Neural progenitor cell (in vitro differentiated cells): ENCODE results near the gene RRAS. TPM values are rescaled to one million over a fixed set of nuclear protein-coding genes. Genes with fewer than 3 reads are reported as not detected.

ENCODE experiments used
- DNase-seq: peaks from one replicate; pipeline ENCODE4 v3.0.0-alpha.2; 2016; ENCODE audit warnings: low spot score
- H2AFZ ChIP-seq: fragments of 200-600 bp; sonication (generic); replicated peaks from 2 replicates; pipeline ENCODE4 v1.6.1; 2016; ENCODE audit warnings: antibody characterized with exemption
- H3F3A ChIP-seq: fragments of 200-600 bp; sonication (generic); 2 replicates; pipeline ENCODE4 v1.6.1; 2016; ENCODE audit warnings: antibody characterized with exemption, low read depth
- H3K27ac ChIP-seq: fragments of 200-600 bp; sonication (generic); 2 replicates; pipeline ENCODE4 v1.5.1; 2016; ENCODE audit warnings: mild to moderate bottlenecking
- H3K27me3 ChIP-seq: fragments of 200-600 bp; sonication (generic); 2 replicates; pipeline ENCODE4 v1.6.1; 2016; ENCODE audit warnings: mild to moderate bottlenecking, moderate library complexity
- H3K36me3 ChIP-seq: fragments of 200-600 bp; sonication (generic); 2 replicates; pipeline ENCODE4 v1.5.1; 2016
- H3K4me1 ChIP-seq: fragments of 200-600 bp; sonication (generic); 2 replicates; pipeline ENCODE4 v1.6.1; 2016; ENCODE audit warnings: mixed run types
- H3K4me2 ChIP-seq: fragments of 200-600 bp; sonication (generic); 2 replicates; pipeline ENCODE4 v1.6.1; 2016
- H3K4me3 ChIP-seq: fragments of 200-600 bp; sonication (generic); 2 replicates; pipeline ENCODE4 v1.5.1; 2016
- H3K79me2 ChIP-seq: fragments of 200-600 bp; sonication (generic); 2 replicates; pipeline ENCODE4 v1.6.1; 2016; ENCODE audit warnings: low read depth
- H3K9ac ChIP-seq: fragments of 200-600 bp; sonication (generic); 2 replicates; pipeline ENCODE4 v1.6.1; 2016
- H3K9me3 ChIP-seq: fragments of 200-600 bp; sonication (generic); 2 replicates; pipeline ENCODE4 v1.5.1; 2016; ENCODE audit warnings: low read depth
- H4K20me1 ChIP-seq: fragments of 200-600 bp; sonication (generic); 2 replicates; pipeline ENCODE4 v1.6.1; 2016; ENCODE audit warnings: low read depth
- H3K27ac Mint-ChIP-seq: 3 replicates; pipeline ENCODE4 v1.8.0; 2021; ENCODE audit warnings: mixed read lengths
- H3K27me3 Mint-ChIP-seq: 2 replicates; pipeline ENCODE4 v1.8.0; 2022; ENCODE audit warnings: low read depth, mild to moderate bottlenecking, inconsistent platforms, moderate library complexity, mixed read lengths; ENCODE audit not compliant: insufficient read depth
- H3K36me3 Mint-ChIP-seq: 3 replicates; pipeline ENCODE4 v1.8.0; 2021; ENCODE audit warnings: mixed read lengths
- H3K4me1 Mint-ChIP-seq: 3 replicates; pipeline ENCODE4 v1.8.0; 2021; ENCODE audit warnings: mixed read lengths
- H3K4me3 Mint-ChIP-seq: 3 replicates; pipeline ENCODE4 v1.8.0; 2021; ENCODE audit warnings: mild to moderate bottlenecking, moderate library complexity, mixed read lengths
- H3K9me3 Mint-ChIP-seq: 3 replicates; pipeline ENCODE4 v1.8.0; 2020; ENCODE audit warnings: mixed read lengths
- EZH2 ChIP-seq: fragments of 200-600 bp; sonication (generic); IDR thresholded peaks from 2 replicates; pipeline ENCODE4 v1.6.1; 2017; ENCODE audit warnings: antibody characterized with exemption, mild to moderate bottlenecking, moderate library complexity
- EZH2phosphoT487 ChIP-seq: fragments of 200-600 bp; sonication (generic); IDR thresholded peaks from 2 replicates; pipeline ENCODE4 v1.6.1; 2017; ENCODE audit warnings: antibody characterized with exemption
- total RNA-seq: library from RNA; depleted of rRNA; stranded (reverse); fragments of >200 nt; gene quantifications from 2 replicates; pipeline ENCODE4 v1.2.3, GENCODE V29; 2015; ENCODE audit warnings: low replicate concordance
- TF ChIP-seq, protein P1 (sequence below): fragments of 200-600 bp; sonication (generic); IDR thresholded peaks from 2 replicates; pipeline ENCODE4 v1.5.1; 2017; ENCODE audit warnings: antibody characterized with exemption, mild to moderate bottlenecking

The RRAS gene
- total RNA-seq, 1 donor from 2014 or later, result 9.6 TPM

DNA sequence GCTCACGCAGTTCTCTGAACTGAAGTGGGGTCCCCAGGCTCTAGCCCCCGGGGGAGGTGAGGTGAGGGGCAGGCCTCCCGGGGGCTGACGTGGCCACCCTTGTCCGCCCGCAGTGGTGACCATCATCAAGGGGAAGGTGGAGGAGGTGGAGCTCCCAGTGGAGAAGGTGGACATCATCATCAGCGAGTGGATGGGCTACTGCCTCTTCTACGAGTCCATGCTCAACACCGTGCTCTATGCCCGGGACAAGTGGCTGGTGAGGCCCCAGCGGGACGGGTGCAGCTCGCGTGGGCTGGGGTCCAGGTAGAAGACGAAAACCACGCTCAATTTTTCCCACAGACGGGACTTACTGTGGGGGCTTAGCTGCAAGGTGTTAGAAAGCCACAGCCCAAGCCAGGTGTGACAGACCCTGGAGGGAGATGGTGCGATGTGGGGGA, 43.9 kb upstream of the RRAS start:
- no peak for DNase-seq
- peaks cover 20% of the 10 kb centered on the region for H3K36me3 Mint-ChIP-seq
- H3K4me1 ChIP-seq, result peaks cover 23% of the 10 kb centered on the region
- no peak overlapping the region for H3K4me3 Mint-ChIP-seq
- TF ChIP-seq EZH2, result no peak
- no peak for TF ChIP-seq EZH2phosphoT487
- TF ChIP-seq, protein P1, sequence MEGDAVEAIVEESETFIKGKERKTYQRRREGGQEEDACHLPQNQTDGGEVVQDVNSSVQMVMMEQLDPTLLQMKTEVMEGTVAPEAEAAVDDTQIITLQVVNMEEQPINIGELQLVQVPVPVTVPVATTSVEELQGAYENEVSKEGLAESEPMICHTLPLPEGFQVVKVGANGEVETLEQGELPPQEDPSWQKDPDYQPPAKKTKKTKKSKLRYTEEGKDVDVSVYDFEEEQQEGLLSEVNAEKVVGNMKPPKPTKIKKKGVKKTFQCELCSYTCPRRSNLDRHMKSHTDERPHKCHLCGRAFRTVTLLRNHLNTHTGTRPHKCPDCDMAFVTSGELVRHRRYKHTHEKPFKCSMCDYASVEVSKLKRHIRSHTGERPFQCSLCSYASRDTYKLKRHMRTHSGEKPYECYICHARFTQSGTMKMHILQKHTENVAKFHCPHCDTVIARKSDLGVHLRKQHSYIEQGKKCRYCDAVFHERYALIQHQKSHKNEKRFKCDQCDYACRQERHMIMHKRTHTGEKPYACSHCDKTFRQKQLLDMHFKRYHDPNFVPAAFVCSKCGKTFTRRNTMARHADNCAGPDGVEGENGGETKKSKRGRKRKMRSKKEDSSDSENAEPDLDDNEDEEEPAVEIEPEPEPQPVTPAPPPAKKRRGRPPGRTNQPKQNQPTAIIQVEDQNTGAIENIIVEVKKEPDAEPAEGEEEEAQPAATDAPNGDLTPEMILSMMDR, result no peak
- peaks cover 95% of the 10 kb centered on the region for H4K20me1 ChIP-seq
- H3K27ac ChIP-seq, result no peak overlapping the region
- no peak overlapping the region for H3K27ac Mint-ChIP-seq
- no peak overlapping the region for H3K4me3 ChIP-seq
- no peaks in the 10 kb centered on the region for H3K9me3 Mint-ChIP-seq
- H3K79me2 ChIP-seq, result peaks cover 55% of the 10 kb centered on the region
- H3K36me3 ChIP-seq, result peaks cover 5% of the 10 kb centered on the region
- peaks cover 8% of the 10 kb centered on the region for H3K27me3 Mint-ChIP-seq
- H2AFZ ChIP-seq, result no peak overlapping the region
- H3K4me2 ChIP-seq, result no peak overlapping the region
- H3K9ac ChIP-seq, result no peak overlapping the region
- H3K27me3 ChIP-seq, result no peaks in the 10 kb centered on the region
- no peaks in the 10 kb centered on the region for H3K9me3 ChIP-seq
- peaks cover 29% of the 10 kb centered on the region for H3K4me1 Mint-ChIP-seq
- H3F3A ChIP-seq, result peaks cover 78% of the 10 kb centered on the region

DNA sequence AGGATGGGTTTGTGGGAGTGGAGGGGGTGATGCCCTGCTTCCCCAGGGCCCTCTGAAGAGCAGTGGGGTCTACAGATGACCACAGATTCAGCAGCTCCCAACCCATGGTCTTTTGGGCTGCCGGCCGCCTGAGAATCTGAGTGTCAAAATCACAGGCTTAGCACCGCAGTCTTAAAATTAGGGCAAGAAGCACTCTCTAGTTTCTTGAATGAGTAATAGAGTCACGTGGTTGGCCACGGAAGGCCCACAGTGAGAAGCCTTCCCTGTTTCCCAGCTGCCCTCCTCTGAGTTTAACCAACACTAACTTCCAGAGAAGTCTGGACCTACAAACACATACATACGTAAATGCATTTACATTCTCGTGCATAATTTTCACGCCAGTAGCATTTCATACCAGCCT, 42.3 kb upstream of the RRAS start:
- no peaks in the 10 kb centered on the region for H3K9me3 Mint-ChIP-seq
- H3K4me2 ChIP-seq, result no peak overlapping the region
- H3K4me1 Mint-ChIP-seq, result peaks cover 27% of the 10 kb centered on the region
- H3K4me1 ChIP-seq, result peaks cover 23% of the 10 kb centered on the region
- no peak for DNase-seq
- H3K9me3 ChIP-seq, result no peaks in the 10 kb centered on the region
- H3K4me3 Mint-ChIP-seq, result no peak overlapping the region
- H3K9ac ChIP-seq, result no peak overlapping the region
- H4K20me1 ChIP-seq, result peaks cover 88% of the 10 kb centered on the region
- H3K36me3 ChIP-seq, result peaks cover 5% of the 10 kb centered on the region
- peaks cover 5% of the 10 kb centered on the region for H3K27me3 Mint-ChIP-seq
- H3K4me3 ChIP-seq, result no peak overlapping the region
- no peak overlapping the region for H2AFZ ChIP-seq
- TF ChIP-seq EZH2 (no peak), EZH2phosphoT487 (no peak)
- TF ChIP-seq, protein P1, result no peak
- H3F3A ChIP-seq, result peaks cover 79% of the 10 kb centered on the region
- peaks cover 71% of the 10 kb centered on the region for H3K79me2 ChIP-seq
- no peaks in the 10 kb centered on the region for H3K27me3 ChIP-seq
- H3K27ac ChIP-seq, result no peak overlapping the region
- H3K27ac Mint-ChIP-seq, result no peak overlapping the region
- peaks cover 16% of the 10 kb centered on the region for H3K36me3 Mint-ChIP-seq

DNA sequence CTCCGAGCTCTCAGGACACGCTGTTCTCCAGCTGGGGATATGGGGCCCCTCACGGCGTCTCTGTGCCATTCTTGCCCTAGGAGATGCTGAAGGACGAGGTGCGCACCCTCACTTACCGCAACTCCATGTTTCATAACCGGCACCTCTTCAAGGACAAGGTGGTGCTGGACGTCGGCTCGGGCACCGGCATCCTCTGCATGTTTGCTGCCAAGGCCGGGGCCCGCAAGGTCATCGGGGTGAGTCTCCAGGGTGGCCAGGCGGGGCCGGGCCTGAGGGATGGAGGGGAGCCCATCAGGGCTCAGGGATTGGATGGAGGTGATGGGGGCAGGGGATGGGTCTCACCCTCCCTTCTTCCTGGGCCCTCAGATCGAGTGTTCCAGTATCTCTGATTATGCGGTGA, 41.9 kb upstream of the RRAS start:
- Mint-ChIP-seq H3K36me3 (peaks cover 16% of the 10 kb centered on the region), H3K4me1 (peaks cover 24% of the 10 kb centered on the region), H3K9me3 (no peaks in the 10 kb centered on the region), H3K4me3 (no peak overlapping the region), H3K27ac (no peak overlapping the region), H3K27me3 (peaks cover 8% of the 10 kb centered on the region)
- H3K9ac ChIP-seq, result no peak overlapping the region
- no peak overlapping the region for H3K27ac ChIP-seq
- H2AFZ ChIP-seq, result no peak overlapping the region
- no peaks in the 10 kb centered on the region for H3K27me3 ChIP-seq
- TF ChIP-seq, protein P1, result no peak
- TF ChIP-seq EZH2phosphoT487, result no peak
- TF ChIP-seq EZH2, result no peak
- no peak overlapping the region for H3K4me3 ChIP-seq
- H3K79me2 ChIP-seq, result peaks cover 73% of the 10 kb centered on the region
- H3F3A ChIP-seq, result peaks cover 76% of the 10 kb centered on the region
- no peaks in the 10 kb centered on the region for H3K9me3 ChIP-seq
- peaks cover 5% of the 10 kb centered on the region for H3K36me3 ChIP-seq
- H4K20me1 ChIP-seq, result peaks cover 84% of the 10 kb centered on the region
- DNase-seq, result no peak
- H3K4me1 ChIP-seq, result peaks cover 23% of the 10 kb centered on the region
- no peak overlapping the region for H3K4me2 ChIP-seq
